ENCODE results near the gene KCTD14.

GRCh38 chr11:78032090-78032489 lies 9.0 kb upstream of the KCTD14 start:
- TF ChIP-seq, protein P1, sequence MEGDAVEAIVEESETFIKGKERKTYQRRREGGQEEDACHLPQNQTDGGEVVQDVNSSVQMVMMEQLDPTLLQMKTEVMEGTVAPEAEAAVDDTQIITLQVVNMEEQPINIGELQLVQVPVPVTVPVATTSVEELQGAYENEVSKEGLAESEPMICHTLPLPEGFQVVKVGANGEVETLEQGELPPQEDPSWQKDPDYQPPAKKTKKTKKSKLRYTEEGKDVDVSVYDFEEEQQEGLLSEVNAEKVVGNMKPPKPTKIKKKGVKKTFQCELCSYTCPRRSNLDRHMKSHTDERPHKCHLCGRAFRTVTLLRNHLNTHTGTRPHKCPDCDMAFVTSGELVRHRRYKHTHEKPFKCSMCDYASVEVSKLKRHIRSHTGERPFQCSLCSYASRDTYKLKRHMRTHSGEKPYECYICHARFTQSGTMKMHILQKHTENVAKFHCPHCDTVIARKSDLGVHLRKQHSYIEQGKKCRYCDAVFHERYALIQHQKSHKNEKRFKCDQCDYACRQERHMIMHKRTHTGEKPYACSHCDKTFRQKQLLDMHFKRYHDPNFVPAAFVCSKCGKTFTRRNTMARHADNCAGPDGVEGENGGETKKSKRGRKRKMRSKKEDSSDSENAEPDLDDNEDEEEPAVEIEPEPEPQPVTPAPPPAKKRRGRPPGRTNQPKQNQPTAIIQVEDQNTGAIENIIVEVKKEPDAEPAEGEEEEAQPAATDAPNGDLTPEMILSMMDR (IDR thresholded peaks at IDR 0.05; ENCODE audit: low read length) = no peak
- no peak for TF ChIP-seq EZH2 (IDR thresholded peaks at IDR 0.05; ENCODE audit: borderline replicate concordance, low read length)
